ENCODE measurements around the gene LGR4. TPM values are rescaled to one million over a fixed set of nuclear protein-coding genes. Genes with fewer than 3 reads are reported as not detected.
"Not testable (repeated sequence)": the region's sequence is repeated elsewhere in the genome, so short reads cannot be mapped to it uniquely, and the experiment has no call there.

The LGR4 gene
- total and polyA plus RNA-seq, 10 of the 15 experiments (the other 5 are each of a cell fraction or from before 2014, with no cell fraction given) = under 0.01 to 0.64 (median 0.04) TPM; not detected in 5

DNA sequence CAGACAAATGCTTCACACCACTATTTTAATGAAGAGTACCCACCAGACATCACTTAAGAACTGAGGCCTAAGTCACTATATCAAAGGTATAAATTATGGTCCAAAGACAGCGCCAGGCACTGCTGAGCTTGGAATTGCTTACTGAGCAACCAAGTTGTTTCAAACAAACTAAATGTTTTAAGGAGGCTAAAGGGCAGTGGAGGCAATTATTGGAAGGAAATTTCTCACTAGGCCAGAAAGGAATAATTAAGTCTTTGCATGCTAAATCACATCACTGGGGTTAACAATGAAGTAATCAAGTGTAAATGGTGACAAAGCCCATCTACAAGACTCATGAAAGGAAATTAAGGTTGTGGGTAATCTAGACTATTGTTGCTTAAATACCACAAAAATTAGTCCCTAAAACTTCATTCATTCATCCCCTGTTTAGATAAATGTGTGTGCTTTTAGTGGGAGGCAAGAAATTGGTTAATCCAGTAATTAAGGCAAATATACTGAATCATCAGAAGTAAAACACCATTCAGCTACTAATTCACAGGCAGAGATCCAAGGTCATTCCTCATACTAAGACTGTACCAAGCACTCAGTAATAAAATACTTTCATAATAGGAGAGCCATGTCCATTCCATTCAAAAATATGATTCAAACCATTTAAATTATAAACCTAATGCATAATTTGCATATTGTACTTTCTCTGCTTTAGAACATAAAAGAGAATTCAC is 21.2 kb downstream of the LGR4 start:
- no peak overlapping the region for H3K4me2 ChIP-seq (ENCODE audit: control insufficient read depth, insufficient read depth)
- ChIA-PET RAD21 (ENCODE audit: unreplicated experiment) (interaction anchor here (0.9 kb wide), 1 partner anchor 34 kb away, joined by 3 read pairs; no protein-coding TSS in a partner anchor), POLR2A (no interaction called here), CTCF (no interaction called here), SMC1A (ENCODE audit: uncharacterized antibody, unreplicated experiment) (interaction anchor here (0.6 kb wide), 1 partner anchor 34 kb away, joined by 3 read pairs; no protein-coding TSS in a partner anchor)
- no peak for FAIRE-seq
- ATAC-seq = no peak
- intact Hi-C loops (cut with micrococcal nuclease; ENCODE audit: unreplicated experiment) (no loop called here), in situ Hi-C loops (cut with MboI) (no loop called here)
- no peak for TF ChIP-seq BHLHE40 (IDR thresholded peaks at IDR 0.05; ENCODE audit: borderline replicate concordance in 1 of 2, low read depth in 2 of 2, low read length in 1 of 2)
- no peak for TF ChIP-seq SMAD5 (IDR thresholded peaks at IDR 0.05; ENCODE audit: low read depth)
- TF ChIP-seq EP300 (IDR thresholded peaks at IDR 0.05; ENCODE audit: borderline replicate concordance in 1 of 2, control insufficient read depth in 1 of 2, low read depth in 2 of 2, low read length in 2 of 2) = no peak
- no peak overlapping the region for H3K4me3 ChIP-seq
- no peaks in the 10 kb centered on the region for H3K9me3 ChIP-seq (replicated peaks; ENCODE audit: control insufficient read depth, insufficient read depth, low read length)
- no peaks in the 10 kb centered on the region for H4K20me1 ChIP-seq (ENCODE audit: control insufficient read depth, insufficient read depth)
- H3K36me3 ChIP-seq (ENCODE audit: control insufficient read depth in 2 of 2, insufficient read depth in 2 of 2, low read length in 1 of 2) = no peaks in the 10 kb centered on the region
- no peaks in the 10 kb centered on the region for H3K4me1 ChIP-seq (ENCODE audit: control insufficient read depth, insufficient read depth, low read length)
- 76% methylated on average over 1 of the region's 1 CpG for WGBS (ENCODE audit: insufficient coverage, insufficient replicate concordance, low lambda C conversion rate, missing lambda C conversion rate)
- H3K27me3 ChIP-seq (replicated peaks in 1 of 2; ENCODE audit: control insufficient read depth in 2 of 2, insufficient read depth in 2 of 2, low read length in 1 of 2) = no peaks in the 10 kb centered on the region
- BruUV-seq (replicated peaks) = no TSS peak
- no peak overlapping the region for H3K9ac ChIP-seq (ENCODE audit: control insufficient read depth, insufficient read depth, low read length)
- DNase-seq (ENCODE audit: low read depth, low spot score) = no peak
- no peak overlapping the region for H2AFZ ChIP-seq (ENCODE audit: control insufficient read depth, low read depth, low read length)
- no peak overlapping the region for H3K27ac ChIP-seq (ENCODE audit: control insufficient read depth, insufficient read depth)
- no peaks in the 10 kb centered on the region for H3K79me2 ChIP-seq (ENCODE audit: control insufficient read depth, insufficient read depth, low read length)

DNA sequence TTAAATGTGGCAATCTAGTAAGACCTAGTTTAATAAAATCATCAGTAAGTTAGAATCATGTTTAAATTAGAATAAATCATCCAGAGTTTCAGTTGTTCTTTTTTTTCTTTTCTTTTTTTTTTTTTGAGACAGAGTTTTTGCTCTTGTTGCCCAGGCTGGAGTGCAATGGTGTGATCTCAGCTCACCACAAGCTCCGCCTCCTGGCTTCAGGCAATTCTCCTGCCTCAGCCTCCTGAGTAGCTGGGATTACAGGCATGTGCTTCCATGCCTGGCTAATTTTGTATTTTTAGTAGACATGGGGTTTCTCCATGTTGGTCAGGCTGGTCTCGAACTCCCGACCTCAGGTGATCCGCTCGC is 24.4 kb downstream of the LGR4 start:
- FAIRE-seq = not testable (repeated sequence)

More for the DNA sequence above, 24.4 kb downstream of the LGR4 start:
- H3K27me3 ChIP-seq (replicated peaks in 1 of 2; ENCODE audit: control insufficient read depth in 2 of 2, insufficient read depth in 2 of 2, low read length in 1 of 2); H3K4me1 ChIP-seq (ENCODE audit: control insufficient read depth, insufficient read depth, low read length); RAD21 ChIA-PET (ENCODE audit: unreplicated experiment); H4K20me1 ChIP-seq (ENCODE audit: control insufficient read depth, insufficient read depth); DNase-seq (ENCODE audit: low read depth, low spot score); H3K36me3 ChIP-seq (ENCODE audit: control insufficient read depth in 2 of 2, insufficient read depth in 2 of 2, low read length in 1 of 2); H3K4me3 ChIP-seq; H3K9me3 ChIP-seq (replicated peaks; ENCODE audit: control insufficient read depth, insufficient read depth, low read length); intact Hi-C loops (cut with micrococcal nuclease; ENCODE audit: unreplicated experiment); POLR2A ChIA-PET; H3K27ac ChIP-seq (ENCODE audit: control insufficient read depth, insufficient read depth); BruUV-seq (replicated peaks); in situ Hi-C loops (cut with MboI); ATAC-seq; H3K4me2 ChIP-seq (ENCODE audit: control insufficient read depth, insufficient read depth); H3K79me2 ChIP-seq (ENCODE audit: control insufficient read depth, insufficient read depth, low read length); H3K9ac ChIP-seq (ENCODE audit: control insufficient read depth, insufficient read depth, low read length); H2AFZ ChIP-seq (ENCODE audit: control insufficient read depth, low read depth, low read length): not testable (repeated sequence)
- CTCF ChIA-PET = interaction anchor here (1.1 to 1.2 kb wide), 2 partner anchors 9 to 39 kb away, joined by 3 to 5 read pairs; no protein-coding TSS in a partner anchor
- SMC1A ChIA-PET (ENCODE audit: uncharacterized antibody, unreplicated experiment) = interaction anchor here (0.8 kb wide), 1 partner anchor 32 kb away, joined by 4 read pairs; no protein-coding TSS in a partner anchor
- 69% methylated on average over 5 of the region's 5 CpGs for WGBS (ENCODE audit: insufficient coverage, insufficient replicate concordance, low lambda C conversion rate, missing lambda C conversion rate)

Measured in GM12878 (cell line).